HUES64 (cell line): ENCODE results near the gene CAPN15.

Experiments used
- H3K27ac ChIP-seq: 2 replicates; pipeline ENCODE4 v1.7.0; 2013; ENCODE audit warnings: low read depth, low read length, inconsistent platforms
- H3K27me3 ChIP-seq: 2 replicates; pipeline ENCODE4 v1.6.1; 2013; ENCODE audit warnings: mild to moderate bottlenecking, low read length; ENCODE audit not compliant: insufficient read depth
- H3K36me3 ChIP-seq: 2 replicates; pipeline ENCODE4 v1.6.1; 2013; ENCODE audit warnings: mild to moderate bottlenecking, low read length; ENCODE audit not compliant: insufficient read depth
- H3K4me1 ChIP-seq: 2 replicates; pipeline ENCODE4 v1.6.1; 2013; ENCODE audit warnings: mild to moderate bottlenecking, low read length, moderate library complexity; ENCODE audit not compliant: insufficient read depth
- H3K4me3 ChIP-seq: 2 replicates; pipeline ENCODE4 v1.5.1; 2013; ENCODE audit warnings: mild to moderate bottlenecking, low read length, moderate library complexity
- H3K9ac ChIP-seq: 2 replicates; pipeline ENCODE4 v1.6.1; 2013; ENCODE audit warnings: mild to moderate bottlenecking, low read depth, low read length
- H3K9me3 ChIP-seq: 2 replicates; pipeline ENCODE4 v1.6.1; 2013; ENCODE audit warnings: low read depth, low read length; ENCODE audit not compliant: insufficient read depth
- WGBS: fragments of 150-250, 120-280 bp; methylation state at CpG from one replicate; pipeline ENCODE4 v1.1.7; 2013; ENCODE audit warnings: missing lambda C conversion rate; 5-methylcytosine and 5-hydroxymethylcytosine counted together

Gene CAPN15

GRCh38 chr16:528111-529011, 849 bp downstream of the CAPN15 start:
- H3K4me1 ChIP-seq = peaks cover 11% of the 10 kb centered on the region; the same call in 1 of the 2 replicates
- H3K9me3 ChIP-seq = no peaks in the 10 kb centered on the region
- peak overlapping the region; percentile 91 for H3K9ac ChIP-seq
- 9% methylated on average over 55 of the region's 55 CpGs for WGBS
- peak overlapping the region; percentile 92 for H3K4me3 ChIP-seq
- H3K27ac ChIP-seq = no peak overlapping the region
- H3K27me3 ChIP-seq = no peaks in the 10 kb centered on the region
- peaks cover 6% of the 10 kb centered on the region; the same call in 1 of the 2 replicates for H3K36me3 ChIP-seq

GRCh38 chr16:529012-529575, 1.6 kb downstream of the CAPN15 start:
- Histone ChIP-seq H3K27ac (no peak overlapping the region), H3K4me3 (peak overlapping the region; percentile 92), H3K9me3 (no peaks in the 10 kb centered on the region), H3K9ac (no peak overlapping the region), H3K36me3 (peaks cover 6% of the 10 kb centered on the region; the same call in 1 of the 2 replicates), H3K27me3 (no peaks in the 10 kb centered on the region), H3K4me1 (peaks cover 11% of the 10 kb centered on the region; the same call in 1 of the 2 replicates)
- WGBS = 81% methylated on average over 12 of the region's 12 CpGs

- Histone ChIP-seq H3K27ac (no peak overlapping the region), H3K4me3 (no peak overlapping the region), H3K36me3 (peaks cover 2% of the 10 kb centered on the region; the same call in 1 of the 2 replicates), H3K27me3 (no peaks in the 10 kb centered on the region), H3K9ac (no peak overlapping the region; the same call in 1 of the 2 replicates), H3K4me1 (peaks cover 11% of the 10 kb centered on the region; the same call in 1 of the 2 replicates), H3K9me3 (no peaks in the 10 kb centered on the region)
- WGBS = 94% methylated on average over 23 of the region's 23 CpGs
Measured at GRCh38 chr16:530111-530817, 2.8 kb downstream of the CAPN15 start.

GRCh38 chr16:531494-532125, 4.1 kb downstream of the CAPN15 start:
- Histone ChIP-seq H3K27ac (no peak overlapping the region), H3K9ac (no peak overlapping the region), H3K4me3 (no peak overlapping the region), H3K27me3 (no peaks in the 10 kb centered on the region), H3K36me3 (no peaks in the 10 kb centered on the region), H3K9me3 (no peaks in the 10 kb centered on the region), H3K4me1 (no peaks in the 10 kb centered on the region)
- WGBS = 96% methylated on average over 14 of the region's 16 CpGs

- no peaks in the 10 kb centered on the region for H3K4me1 ChIP-seq
- H3K9ac ChIP-seq = no peak overlapping the region
- 86% methylated on average over 30 of the region's 30 CpGs for WGBS
- no peak overlapping the region for H3K4me3 ChIP-seq
- H3K27ac ChIP-seq = no peak overlapping the region
- no peaks in the 10 kb centered on the region for H3K27me3 ChIP-seq
- no peaks in the 10 kb centered on the region for H3K9me3 ChIP-seq
- peaks cover 10% of the 10 kb centered on the region; the same call in 1 of the 2 replicates for H3K36me3 ChIP-seq
Measured at GRCh38 chr16:533391-534123, 6.0 kb downstream of the CAPN15 start.

- H3K27ac ChIP-seq = no peak overlapping the region
Measured at GRCh38 chr16:534135-534534, 6.6 kb downstream of the CAPN15 start.

GRCh38 chr16:534856-535445, 7.4 kb downstream of the CAPN15 start:
- WGBS = 96% methylated on average over 27 of the region's 27 CpGs
- no peaks in the 10 kb centered on the region for H3K27me3 ChIP-seq
- peaks cover 10% of the 10 kb centered on the region; the same call in 1 of the 2 replicates for H3K36me3 ChIP-seq
- no peaks in the 10 kb centered on the region for H3K9me3 ChIP-seq
- H3K4me1 ChIP-seq = no peaks in the 10 kb centered on the region
- H3K9ac ChIP-seq = no peak overlapping the region
- no peak overlapping the region for H3K27ac ChIP-seq
- H3K4me3 ChIP-seq = no peak overlapping the region

More at GRCh38 chr16:534135-534534, 6.6 kb downstream of the CAPN15 start:
- 93% methylated on average over 21 of the region's 21 CpGs for WGBS
- H3K4me1 ChIP-seq = no peaks in the 10 kb centered on the region
- H3K4me3 ChIP-seq = no peak overlapping the region
- no peaks in the 10 kb centered on the region for H3K27me3 ChIP-seq
- no peak overlapping the region for H3K9ac ChIP-seq
- no peaks in the 10 kb centered on the region for H3K9me3 ChIP-seq
- H3K36me3 ChIP-seq = peaks cover 10% of the 10 kb centered on the region; the same call in 1 of the 2 replicates

GRCh38 chr16:535446-536405, 8.2 kb downstream of the CAPN15 start:
- Histone ChIP-seq H3K27ac (no peak overlapping the region), H3K4me3 (no peak overlapping the region), H3K27me3 (no peaks in the 10 kb centered on the region), H3K9me3 (no peaks in the 10 kb centered on the region), H3K36me3 (peaks cover 10% of the 10 kb centered on the region; the same call in 1 of the 2 replicates), H3K9ac (no peak overlapping the region), H3K4me1 (no peaks in the 10 kb centered on the region)
- WGBS = 94% methylated on average over 39 of the region's 39 CpGs

- H3K27ac ChIP-seq = no peak overlapping the region
- no peaks in the 10 kb centered on the region for H3K4me1 ChIP-seq
- H3K27me3 ChIP-seq = no peaks in the 10 kb centered on the region
- peaks cover 10% of the 10 kb centered on the region; the same call in 1 of the 2 replicates for H3K36me3 ChIP-seq
- WGBS = 96% methylated on average over 17 of the region's 17 CpGs
- no peak overlapping the region for H3K9ac ChIP-seq
- no peak overlapping the region for H3K4me3 ChIP-seq
- no peaks in the 10 kb centered on the region for H3K9me3 ChIP-seq
Measured at GRCh38 chr16:536746-537145, 9.2 kb downstream of the CAPN15 start.
